ENCODE measurements around the gene ATAD3A.

The ATAD3A gene

DNA sequence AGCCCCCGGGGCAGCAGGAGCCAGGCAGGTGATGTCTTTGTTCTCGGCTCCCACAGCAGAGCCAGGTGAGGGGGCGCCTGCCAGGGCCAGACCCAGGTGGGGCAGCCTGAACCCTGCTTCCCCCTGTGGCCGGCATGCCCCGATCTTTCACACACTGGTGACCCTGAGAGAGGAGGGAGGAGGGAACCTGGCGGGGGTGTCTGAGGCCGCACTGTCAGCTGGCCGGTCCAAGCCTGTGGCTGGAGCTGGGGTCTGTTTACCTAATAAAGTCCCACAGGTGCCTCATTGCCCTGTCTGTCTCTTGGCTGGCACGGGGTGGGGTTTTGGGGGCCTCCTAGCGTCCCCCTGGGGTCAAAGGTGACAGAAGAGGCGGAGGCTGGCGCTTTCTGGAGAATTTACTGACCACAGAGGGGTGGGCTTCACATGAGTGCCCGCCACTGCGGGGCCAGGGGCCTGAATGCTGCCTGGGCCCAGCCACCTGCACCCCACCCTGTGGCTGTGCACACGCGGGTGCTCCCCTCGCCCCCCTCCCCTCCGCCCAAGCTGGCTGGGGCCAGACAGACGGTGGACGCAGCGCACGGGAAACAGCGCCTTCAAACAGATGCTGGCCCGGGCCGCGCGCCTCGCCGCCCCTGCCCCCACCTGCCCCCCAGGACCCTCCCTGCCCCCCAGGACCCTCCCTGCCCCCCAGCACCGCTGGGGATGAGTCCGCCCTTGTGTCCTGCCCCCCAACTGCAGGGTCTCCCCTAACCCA, 22.6 kb downstream of the ATAD3A start:
- Histone ChIP-seq H3K4me3 (ENCODE audit: low read length) (no peak overlapping the region), H3K79me2 (ENCODE audit: control insufficient read depth, low read length) (no peaks in the 10 kb centered on the region), H3K9me2 (replicated peaks; ENCODE audit: control insufficient read depth, low read length) (no peaks in the 10 kb centered on the region), H4K20me1 (ENCODE audit: control insufficient read depth, insufficient read depth, low read depth, low read length) (no peaks in the 10 kb centered on the region), H3K36me3 (ENCODE audit: control insufficient read depth, low read length) (peaks cover 18% of the 10 kb centered on the region), H3K27me3 (ENCODE audit: control insufficient read depth, low read length) (no peaks in the 10 kb centered on the region), H3K4me2 (ENCODE audit: low read length) (no peak overlapping the region), H3K27ac (ENCODE audit: low read depth, low read length) (no peak overlapping the region), H3K4me1 (ENCODE audit: control insufficient read depth, low read length) (no peaks in the 10 kb centered on the region), H3K9me3 (ENCODE audit: control insufficient read depth, insufficient read depth, low read length) (peaks cover 5% of the 10 kb centered on the region; the same call in 1 of the 2 replicates), H3F3A (ENCODE audit: control insufficient read depth, insufficient read depth) (0 out of 2 replicates have a peak, but pooled peaks cover 4% of the 10 kb centered on the region)
- TF ChIP-seq, protein P1, sequence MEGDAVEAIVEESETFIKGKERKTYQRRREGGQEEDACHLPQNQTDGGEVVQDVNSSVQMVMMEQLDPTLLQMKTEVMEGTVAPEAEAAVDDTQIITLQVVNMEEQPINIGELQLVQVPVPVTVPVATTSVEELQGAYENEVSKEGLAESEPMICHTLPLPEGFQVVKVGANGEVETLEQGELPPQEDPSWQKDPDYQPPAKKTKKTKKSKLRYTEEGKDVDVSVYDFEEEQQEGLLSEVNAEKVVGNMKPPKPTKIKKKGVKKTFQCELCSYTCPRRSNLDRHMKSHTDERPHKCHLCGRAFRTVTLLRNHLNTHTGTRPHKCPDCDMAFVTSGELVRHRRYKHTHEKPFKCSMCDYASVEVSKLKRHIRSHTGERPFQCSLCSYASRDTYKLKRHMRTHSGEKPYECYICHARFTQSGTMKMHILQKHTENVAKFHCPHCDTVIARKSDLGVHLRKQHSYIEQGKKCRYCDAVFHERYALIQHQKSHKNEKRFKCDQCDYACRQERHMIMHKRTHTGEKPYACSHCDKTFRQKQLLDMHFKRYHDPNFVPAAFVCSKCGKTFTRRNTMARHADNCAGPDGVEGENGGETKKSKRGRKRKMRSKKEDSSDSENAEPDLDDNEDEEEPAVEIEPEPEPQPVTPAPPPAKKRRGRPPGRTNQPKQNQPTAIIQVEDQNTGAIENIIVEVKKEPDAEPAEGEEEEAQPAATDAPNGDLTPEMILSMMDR (IDR thresholded peaks at IDR 0.05; ENCODE audit: low read depth, low read length, poor library complexity, severe bottlenecking), result no peak
- no peak for TF ChIP-seq EZH2phosphoT487 (IDR thresholded peaks at IDR 0.05; ENCODE audit: borderline replicate concordance, low read length)

DNA sequence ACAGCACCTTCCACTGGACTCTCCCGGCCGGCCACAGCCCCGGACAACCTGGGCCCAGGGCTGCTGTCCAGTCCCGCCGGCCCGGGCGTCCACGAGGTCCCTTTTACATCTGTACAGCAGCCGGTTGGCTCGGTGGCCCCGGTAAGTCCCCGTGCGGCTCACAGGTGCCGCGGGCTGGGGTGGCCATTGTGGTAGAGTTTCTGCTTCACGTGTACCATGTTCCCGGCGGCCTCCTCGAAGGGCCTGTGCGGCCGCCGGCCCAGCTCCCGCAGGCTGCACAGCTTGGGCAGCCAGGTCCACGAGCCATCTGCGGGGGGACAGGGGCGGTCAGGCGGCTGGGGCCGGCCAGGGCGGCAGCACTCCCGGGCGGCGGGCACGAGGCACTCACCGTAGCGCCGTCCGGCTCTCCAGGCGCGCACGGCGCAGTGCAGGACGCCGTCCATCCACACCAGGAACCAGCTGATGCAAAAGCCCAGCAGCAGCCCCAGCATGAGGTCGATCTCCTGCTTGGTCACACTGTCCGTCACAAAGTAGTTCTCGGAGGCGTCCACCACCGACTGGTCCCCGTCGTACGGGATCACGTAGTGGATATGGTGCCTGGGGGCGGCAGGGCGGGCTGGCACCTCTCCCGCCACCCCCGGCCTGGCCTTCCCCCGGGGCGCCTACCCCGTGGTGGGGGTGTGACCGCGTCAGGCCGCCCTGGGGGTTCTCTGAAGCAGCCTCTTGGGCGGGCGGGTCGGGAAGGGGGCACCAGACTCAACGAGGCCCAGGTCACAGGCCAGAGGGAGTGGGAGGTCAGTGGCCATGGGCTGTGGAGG, 23.4 kb downstream of the ATAD3A start:
- TF ChIP-seq, protein P1 (IDR thresholded peaks at IDR 0.05; ENCODE audit: low read depth, low read length, poor library complexity, severe bottlenecking), result no peak
- TF ChIP-seq EZH2phosphoT487 (IDR thresholded peaks at IDR 0.05; ENCODE audit: borderline replicate concordance, low read length), result no peak
- H3K27me3 ChIP-seq (ENCODE audit: control insufficient read depth, low read length), result no peaks in the 10 kb centered on the region
- H3K36me3 ChIP-seq (ENCODE audit: control insufficient read depth, low read length), result peaks cover 11% of the 10 kb centered on the region
- no peaks in the 10 kb centered on the region for H4K20me1 ChIP-seq (ENCODE audit: control insufficient read depth, insufficient read depth, low read depth, low read length)
- no peaks in the 10 kb centered on the region for H3K4me1 ChIP-seq (ENCODE audit: control insufficient read depth, low read length)
- H3K9me2 ChIP-seq (replicated peaks; ENCODE audit: control insufficient read depth, low read length), result no peaks in the 10 kb centered on the region
- H3K79me2 ChIP-seq (ENCODE audit: control insufficient read depth, low read length), result no peaks in the 10 kb centered on the region
- no peak overlapping the region for H3K27ac ChIP-seq (ENCODE audit: low read depth, low read length)
- 0 out of 2 replicates have a peak, but pooled peaks cover 4% of the 10 kb centered on the region for H3F3A ChIP-seq (ENCODE audit: control insufficient read depth, insufficient read depth)
- H3K4me2 ChIP-seq (ENCODE audit: low read length), result no peak overlapping the region
- no peaks in the 10 kb centered on the region for H3K9me3 ChIP-seq (ENCODE audit: control insufficient read depth, insufficient read depth, low read length)
- no peak overlapping the region for H3K4me3 ChIP-seq (ENCODE audit: low read length)

DNA sequence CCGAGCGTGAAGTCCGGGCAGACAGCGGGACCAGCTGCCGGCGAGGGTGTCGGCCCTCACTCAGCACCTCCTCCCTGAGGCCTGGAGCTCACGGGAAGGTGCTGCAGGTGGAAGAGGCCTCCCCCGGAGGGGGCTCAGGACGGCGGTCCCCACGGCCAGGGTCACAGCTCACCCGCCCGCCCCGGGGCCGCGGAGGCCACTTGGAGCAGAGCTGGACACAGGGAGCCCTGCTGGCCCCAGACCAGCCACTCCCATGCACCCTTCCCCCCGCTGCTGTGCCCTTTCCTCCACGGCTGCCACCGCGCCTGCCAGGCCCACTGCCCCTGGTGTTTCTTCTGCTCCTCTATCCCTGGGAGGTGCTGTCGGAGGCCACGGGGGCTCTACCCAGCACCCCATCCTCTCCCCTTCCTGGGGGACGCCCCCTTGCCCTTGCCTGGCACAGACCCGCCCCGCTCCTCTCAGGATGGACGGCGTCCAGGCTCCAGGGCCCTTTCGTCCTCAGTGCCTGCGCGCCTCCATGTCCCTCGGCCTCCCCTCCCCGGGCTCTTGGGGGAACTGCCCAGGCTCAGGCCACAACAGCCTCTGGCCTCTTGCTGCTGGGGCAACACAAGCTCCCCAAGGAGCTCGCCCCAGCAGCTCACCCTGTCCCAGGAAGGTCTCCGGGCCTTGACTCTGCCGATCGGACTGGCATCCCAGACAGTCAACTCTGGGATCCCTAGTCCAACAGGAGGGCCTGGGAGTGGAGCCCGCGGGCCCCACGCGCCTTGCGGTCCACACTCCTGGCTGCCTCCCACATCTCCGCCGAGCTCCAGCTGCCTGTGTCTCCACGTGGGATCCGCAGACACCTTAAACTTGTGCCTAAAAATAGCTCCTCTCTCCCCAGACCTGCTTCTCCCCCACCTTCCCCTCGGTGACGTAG, 24.3 kb downstream of the ATAD3A start:
- Histone ChIP-seq H3K79me2 (ENCODE audit: control insufficient read depth, low read length) (no peaks in the 10 kb centered on the region), H4K20me1 (ENCODE audit: control insufficient read depth, insufficient read depth, low read depth, low read length) (no peaks in the 10 kb centered on the region), H3K9me3 (ENCODE audit: control insufficient read depth, insufficient read depth, low read length) (no peaks in the 10 kb centered on the region), H3K4me1 (ENCODE audit: control insufficient read depth, low read length) (no peaks in the 10 kb centered on the region), H3K4me3 (ENCODE audit: low read length) (no peak overlapping the region), H3K27ac (ENCODE audit: low read depth, low read length) (no peak overlapping the region), H3K9me2 (replicated peaks; ENCODE audit: control insufficient read depth, low read length) (no peaks in the 10 kb centered on the region), H3K4me2 (ENCODE audit: low read length) (no peak overlapping the region), H3K27me3 (ENCODE audit: control insufficient read depth, low read length) (no peaks in the 10 kb centered on the region), H3F3A (ENCODE audit: control insufficient read depth, insufficient read depth) (0 out of 2 replicates have a peak, but pooled peaks cover 4% of the 10 kb centered on the region), H3K36me3 (ENCODE audit: control insufficient read depth, low read length) (peaks cover 12% of the 10 kb centered on the region)
- no peak for TF ChIP-seq EZH2phosphoT487 (IDR thresholded peaks at IDR 0.05; ENCODE audit: borderline replicate concordance, low read length)
- TF ChIP-seq, protein P1 (IDR thresholded peaks at IDR 0.05; ENCODE audit: low read depth, low read length, poor library complexity, severe bottlenecking), result no peak
